ENCODE measurements around the gene C6orf141.

Gene C6orf141

GRCh38 chr6:49565261-49565660 is 14.8 kb downstream of the C6orf141 start:
- TF ChIP-seq ESRRG (CRISPR knock-in tag; IDR thresholded peaks at IDR 0.05): no peak
- no peak for TF ChIP-seq TCF4 (CRISPR knock-in tag; IDR thresholded peaks at IDR 0.05; ENCODE audit: borderline replicate concordance)
- no peak for TF ChIP-seq CSRNP3 (CRISPR knock-in tag; IDR thresholded peaks at IDR 0.05)
- no peak for TF ChIP-seq SNAI2 (CRISPR knock-in tag; IDR thresholded peaks at IDR 0.05)
- no peak for TF ChIP-seq ZNF8 (CRISPR knock-in tag; IDR thresholded peaks at IDR 0.05)
- TF ChIP-seq BACH2 (CRISPR knock-in tag; IDR thresholded peaks at IDR 0.05; ENCODE audit: borderline replicate concordance): no peak
- no peak for TF ChIP-seq PPARA (CRISPR knock-in tag; IDR thresholded peaks at IDR 0.05; ENCODE audit: borderline replicate concordance)
- no peak for TF ChIP-seq ZNF565 (CRISPR knock-in tag; conservative IDR thresholded peaks at IDR 0.05; ENCODE audit: low read depth)
- no peak for TF ChIP-seq GLIS3 (CRISPR knock-in tag; IDR thresholded peaks at IDR 0.05)
- no peak for TF ChIP-seq ZC3H10 (CRISPR knock-in tag; IDR thresholded peaks at IDR 0.05)
- TF ChIP-seq RARB (CRISPR knock-in tag; IDR thresholded peaks at IDR 0.05): no peak
- no peak for ATAC-seq

GRCh38 chr6:49565855-49566254 is 15.4 kb downstream of the C6orf141 start:
- ATAC-seq: no peak
- TF ChIP-seq ZNF565 (CRISPR knock-in tag; conservative IDR thresholded peaks at IDR 0.05; ENCODE audit: low read depth): no peak
- TF ChIP-seq BACH2 (CRISPR knock-in tag; IDR thresholded peaks at IDR 0.05; ENCODE audit: borderline replicate concordance): no peak
- TF ChIP-seq PPARA (CRISPR knock-in tag; IDR thresholded peaks at IDR 0.05; ENCODE audit: borderline replicate concordance): no peak
- TF ChIP-seq POU6F1 (CRISPR knock-in tag; IDR thresholded peaks at IDR 0.05; ENCODE audit: borderline replicate concordance, low read depth): no peak
- TF ChIP-seq TSHZ2 (CRISPR knock-in tag; IDR thresholded peaks at IDR 0.05): no peak
- no peak for TF ChIP-seq SNAI2 (CRISPR knock-in tag; IDR thresholded peaks at IDR 0.05)
- no peak for TF ChIP-seq ZFP30 (CRISPR knock-in tag; IDR thresholded peaks at IDR 0.05)
- no peak for TF ChIP-seq ZFP3 (CRISPR knock-in tag; IDR thresholded peaks at IDR 0.05)
- no peak for TF ChIP-seq ZNF8 (CRISPR knock-in tag; IDR thresholded peaks at IDR 0.05)
- no peak for TF ChIP-seq TCF4 (CRISPR knock-in tag; IDR thresholded peaks at IDR 0.05; ENCODE audit: borderline replicate concordance)
- no peak for TF ChIP-seq ZC3H10 (CRISPR knock-in tag; IDR thresholded peaks at IDR 0.05)
- no peak for TF ChIP-seq OSR1 (CRISPR knock-in tag; IDR thresholded peaks at IDR 0.05)
- no peak for TF ChIP-seq RARB (CRISPR knock-in tag; IDR thresholded peaks at IDR 0.05)
- TF ChIP-seq GLIS3 (CRISPR knock-in tag; IDR thresholded peaks at IDR 0.05): no peak
- TF ChIP-seq PATZ1 (CRISPR knock-in tag; IDR thresholded peaks at IDR 0.05; ENCODE audit: borderline replicate concordance): no peak
- no peak for TF ChIP-seq CSDC2 (CRISPR knock-in tag; IDR thresholded peaks at IDR 0.05)
- TF ChIP-seq ISL1 (CRISPR knock-in tag; IDR thresholded peaks at IDR 0.05): no peak
- no peak for TF ChIP-seq ZNF70 (CRISPR knock-in tag; IDR thresholded peaks at IDR 0.05)

- TF ChIP-seq ZNF8 (CRISPR knock-in tag; IDR thresholded peaks at IDR 0.05) (no peak), BACH2 (CRISPR knock-in tag; IDR thresholded peaks at IDR 0.05; ENCODE audit: borderline replicate concordance) (no peak)
Observed at GRCh38 chr6:49570474-49571079, 20.1 kb downstream of the C6orf141 start.

GRCh38 chr6:49576618-49577017 is 26.1 kb downstream of the C6orf141 start:
- no peak for ATAC-seq
- TF ChIP-seq ESRRG (CRISPR knock-in tag; IDR thresholded peaks at IDR 0.05) (no peak), RARB (CRISPR knock-in tag; IDR thresholded peaks at IDR 0.05) (no peak), CREB5 (CRISPR knock-in tag; IDR thresholded peaks at IDR 0.05; ENCODE audit: low read depth) (no peak), OSR1 (CRISPR knock-in tag; IDR thresholded peaks at IDR 0.05) (no peak), SNAI2 (CRISPR knock-in tag; IDR thresholded peaks at IDR 0.05) (no peak), POU6F1 (CRISPR knock-in tag; IDR thresholded peaks at IDR 0.05; ENCODE audit: borderline replicate concordance, low read depth) (no peak), TCF4 (CRISPR knock-in tag; IDR thresholded peaks at IDR 0.05; ENCODE audit: borderline replicate concordance) (no peak), ZFP3 (CRISPR knock-in tag; IDR thresholded peaks at IDR 0.05) (no peak), CSRNP3 (CRISPR knock-in tag; IDR thresholded peaks at IDR 0.05) (no peak), ZC3H10 (CRISPR knock-in tag; IDR thresholded peaks at IDR 0.05) (no peak), TOX (CRISPR knock-in tag; IDR thresholded peaks at IDR 0.05; ENCODE audit: borderline replicate concordance) (no peak), ZNF70 (CRISPR knock-in tag; IDR thresholded peaks at IDR 0.05) (no peak), GLIS3 (CRISPR knock-in tag; IDR thresholded peaks at IDR 0.05) (no peak), ZNF8 (CRISPR knock-in tag; IDR thresholded peaks at IDR 0.05) (no peak)

More at GRCh38 chr6:49570474-49571079, 20.1 kb downstream of the C6orf141 start:
- ATAC-seq: no peak
